SJCRH30 (cell line): ENCODE results near the gene LYSET. TPM values are rescaled to one million over a fixed set of nuclear protein-coding genes. Genes with fewer than 3 reads are reported as not detected.

Experiments used
- DNase-seq, 2 experiments: peaks; one replicate each; pipeline ENCODE4 v3.0.0-alpha.2; 2015 to 2020
- H3K27ac ChIP-seq: fragments of 250-450 bp; sonication (Bioruptor Pico); 2 replicates; pipeline ENCODE4 v1.5.1; 2020; ENCODE audit warnings: mild to moderate bottlenecking, moderate library complexity
- H3K27me3 ChIP-seq: fragments of 250-450 bp; sonication (Bioruptor Pico); 2 replicates; pipeline ENCODE4 v1.5.1; 2020; ENCODE audit warnings: mild to moderate bottlenecking, moderate library complexity
- H3K36me3 ChIP-seq: fragments of 250-450 bp; sonication (Bioruptor Pico); 2 replicates; pipeline ENCODE4 v1.5.1; 2020; ENCODE audit warnings: mild to moderate bottlenecking, moderate library complexity
- H3K4me1 ChIP-seq: fragments of 250-450 bp; sonication (Bioruptor Pico); 2 replicates; pipeline ENCODE4 v1.5.1; 2020; ENCODE audit warnings: mild to moderate bottlenecking, moderate library complexity
- H3K4me3 ChIP-seq: fragments of 250-450 bp; sonication (Bioruptor Pico); 2 replicates; pipeline ENCODE4 v1.5.1; 2020; ENCODE audit warnings: mild to moderate bottlenecking, moderate library complexity
- H3K9me3 ChIP-seq: fragments of 250-450 bp; sonication (Bioruptor Pico); replicated peaks from 2 replicates; pipeline ENCODE4 v1.5.1; 2020; ENCODE audit warnings: mild to moderate bottlenecking, moderate library complexity
- total RNA-seq: library from RNA; depleted of rRNA; stranded (reverse); fragments of >200 nt; shearing (Covaris generic); gene quantifications from 2 replicates; pipeline ENCODE4 v1.2.3, GENCODE V29; 2014

The LYSET gene
- total RNA-seq, 1 experiment from 2014 or later, result 21.9 TPM

DNA sequence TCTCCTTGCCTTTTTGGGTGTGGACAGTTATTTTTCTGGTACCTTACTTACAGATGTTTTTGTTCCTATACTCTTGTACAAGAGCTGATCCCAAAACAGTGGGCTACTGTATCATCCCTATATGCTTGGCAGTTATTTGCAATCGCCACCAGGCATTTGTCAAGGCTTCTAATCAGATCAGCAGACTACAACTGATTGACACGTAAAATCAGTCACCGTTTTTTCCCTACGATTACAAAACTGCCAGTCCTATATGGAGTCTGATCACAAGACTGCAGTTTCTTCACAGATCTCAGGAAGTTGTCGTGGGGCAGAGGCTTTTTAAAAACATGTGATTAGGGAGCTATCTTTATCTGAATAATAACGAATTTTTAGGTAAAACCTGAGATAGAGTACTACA is 1.3 kb downstream of the LYSET start:
- Histone ChIP-seq H3K4me1 (0 out of 2 replicates have a peak, but pooled peaks cover 3% of the 10 kb centered on the region), H3K36me3 (peaks cover 10% of the 10 kb centered on the region; the same call in 1 of the 2 replicates), H3K9me3 (no peaks in the 10 kb centered on the region), H3K27ac (no peak overlapping the region), H3K4me3 (no peak overlapping the region), H3K27me3 (no peaks in the 10 kb centered on the region)
- DNase-seq, result no peak

DNA sequence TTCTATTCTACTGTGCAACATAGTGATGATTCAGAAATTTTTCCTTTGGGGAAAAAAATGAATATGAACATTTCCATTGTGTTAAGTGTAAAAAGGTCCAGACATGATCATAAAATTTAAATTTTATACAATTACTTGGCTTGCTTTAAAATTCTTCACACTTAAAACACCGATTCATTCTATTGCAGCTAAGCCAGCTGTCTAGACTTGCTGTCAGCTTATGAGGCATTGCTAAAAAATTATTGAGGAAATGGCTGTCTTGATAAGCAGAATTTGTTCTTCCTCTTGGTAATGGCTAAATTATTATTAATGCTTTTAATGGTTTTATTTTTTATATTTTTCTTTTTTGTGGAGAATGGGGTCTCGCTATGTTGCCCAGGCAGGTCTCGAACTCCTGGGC is 1.8 kb downstream of the LYSET start:
- peaks cover 10% of the 10 kb centered on the region; the same call in 1 of the 2 replicates for H3K36me3 ChIP-seq
- H3K4me1 ChIP-seq, result 0 out of 2 replicates have a peak, but pooled peaks cover 3% of the 10 kb centered on the region
- no peak overlapping the region for H3K27ac ChIP-seq
- H3K4me3 ChIP-seq, result no peak overlapping the region
- no peaks in the 10 kb centered on the region for H3K9me3 ChIP-seq
- no peaks in the 10 kb centered on the region for H3K27me3 ChIP-seq
- DNase-seq, result no peak

DNA sequence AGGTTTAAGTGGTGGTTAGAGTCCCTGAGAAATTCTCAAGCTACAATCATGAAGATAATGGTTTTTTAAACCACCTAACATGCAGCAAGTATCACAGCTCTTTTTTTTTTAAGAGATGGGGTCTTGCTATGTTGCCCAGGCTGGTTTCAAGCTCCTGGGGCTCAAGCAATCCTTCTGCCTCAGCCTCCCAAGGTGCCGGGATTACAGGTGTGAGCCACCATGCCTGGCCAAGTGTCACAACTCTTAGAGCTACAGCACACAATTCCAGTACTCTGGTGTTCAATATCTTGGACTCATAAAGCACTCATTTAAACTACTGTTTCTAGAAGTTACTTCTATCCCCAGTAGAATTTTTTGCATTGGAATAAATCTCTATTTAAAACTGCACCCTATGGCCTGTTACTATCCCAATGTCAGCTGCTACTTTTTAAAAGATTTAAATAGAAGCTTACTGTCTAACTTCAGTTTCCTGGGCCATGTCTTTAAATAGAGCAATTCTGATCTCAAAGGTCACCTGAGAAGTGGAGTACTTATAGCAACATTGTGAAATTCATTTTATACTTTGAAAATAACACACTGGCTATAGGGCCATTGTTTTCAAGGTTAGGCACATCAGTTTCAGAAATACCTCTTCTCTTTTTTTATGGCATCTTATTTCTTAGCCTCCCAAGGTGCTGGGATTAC is 10.3 kb downstream of the LYSET start:
- DNase-seq, result no peak
- peaks cover 3% of the 10 kb centered on the region; the same call in 1 of the 2 replicates for H3K36me3 ChIP-seq
- H3K4me1 ChIP-seq, result no peaks in the 10 kb centered on the region
- no peak overlapping the region for H3K27ac ChIP-seq
- H3K27me3 ChIP-seq, result no peaks in the 10 kb centered on the region
- no peaks in the 10 kb centered on the region for H3K9me3 ChIP-seq
- H3K4me3 ChIP-seq, result no peak overlapping the region

DNA sequence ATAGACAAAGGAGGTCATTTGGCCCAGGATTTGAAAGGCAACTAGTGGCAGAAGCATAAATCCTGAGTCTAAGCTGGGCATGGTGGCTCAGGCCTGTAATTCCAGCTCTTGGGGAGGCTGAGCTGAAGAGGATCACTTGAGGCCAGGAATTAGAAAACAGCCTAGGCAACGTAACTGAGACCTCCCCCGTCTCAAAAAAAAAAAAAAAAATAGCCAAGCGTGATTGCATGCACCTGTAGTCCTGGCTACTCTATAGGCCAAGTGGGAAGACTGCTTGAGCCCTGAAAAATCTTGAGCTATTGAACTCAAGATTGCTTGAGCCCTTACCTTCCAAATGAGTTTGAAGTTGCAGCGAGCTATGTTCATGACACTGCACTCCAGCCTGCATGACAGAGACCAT is 13.9 kb downstream of the LYSET start:
- no peaks in the 10 kb centered on the region for H3K36me3 ChIP-seq
- H3K9me3 ChIP-seq, result no peaks in the 10 kb centered on the region
- no peaks in the 10 kb centered on the region for H3K4me1 ChIP-seq
- H3K27ac ChIP-seq, result no peak overlapping the region
- DNase-seq, result no peak
- H3K4me3 ChIP-seq, result no peak overlapping the region
- H3K27me3 ChIP-seq, result no peaks in the 10 kb centered on the region

DNA sequence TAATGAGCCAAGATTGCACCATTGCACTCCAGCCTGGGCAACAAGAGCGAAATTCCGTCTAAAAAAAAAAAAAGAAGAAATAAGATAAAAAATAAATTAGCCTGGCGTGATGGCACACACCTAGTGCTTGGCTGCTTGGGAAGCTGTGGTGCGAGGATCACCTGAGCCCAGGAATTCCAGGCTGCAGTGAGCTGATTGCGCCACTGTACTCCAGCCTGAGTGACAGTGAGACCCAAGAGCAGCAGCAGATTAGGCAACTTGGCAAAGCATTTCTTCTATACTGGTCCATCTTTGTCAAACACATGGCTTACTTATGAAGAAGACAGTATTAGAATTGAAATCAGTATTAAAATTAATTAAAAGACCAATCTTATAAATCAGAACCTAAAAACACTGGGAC is 15.4 kb downstream of the LYSET start:
- H3K27me3 ChIP-seq, result no peaks in the 10 kb centered on the region

DNA sequence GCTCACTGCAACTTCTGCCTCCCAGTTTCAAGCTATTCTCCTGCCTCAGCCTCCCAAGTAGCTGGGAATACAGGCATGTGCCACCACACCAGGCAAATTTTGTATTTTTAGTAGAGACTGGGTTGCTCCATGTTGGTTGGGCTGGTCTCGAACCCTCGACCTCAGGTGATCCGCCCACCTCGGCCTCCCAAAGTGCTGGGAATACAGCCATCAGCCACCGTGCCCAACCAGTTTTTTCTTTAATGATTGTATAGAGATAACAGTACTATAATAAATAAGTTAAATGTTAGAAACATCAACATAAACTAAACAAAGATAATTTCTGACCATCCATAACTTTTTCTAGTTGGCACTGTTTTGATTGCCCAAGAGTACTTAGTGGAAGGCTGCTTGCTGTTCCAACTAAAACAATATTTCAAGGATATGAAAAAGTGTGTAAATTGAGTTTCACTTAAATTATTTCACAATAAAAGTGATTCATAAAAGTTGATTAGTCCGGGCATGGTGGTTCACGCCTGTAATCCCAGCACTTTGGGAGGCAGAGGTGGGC is 16.1 kb downstream of the LYSET start:
- H3K4me1 ChIP-seq, result no peaks in the 10 kb centered on the region
- no peak for DNase-seq
- H3K27me3 ChIP-seq, result no peaks in the 10 kb centered on the region
- no peak overlapping the region for H3K4me3 ChIP-seq
- 0 out of 2 replicates have a peak, but pooled peaks cover 2% of the 10 kb centered on the region for H3K36me3 ChIP-seq
- no peak overlapping the region for H3K27ac ChIP-seq
- no peaks in the 10 kb centered on the region for H3K9me3 ChIP-seq

More for the DNA sequence above, 15.4 kb downstream of the LYSET start:
- Histone ChIP-seq H3K4me1 (no peaks in the 10 kb centered on the region), H3K9me3 (no peaks in the 10 kb centered on the region), H3K36me3 (0 out of 2 replicates have a peak, but pooled peaks cover 2% of the 10 kb centered on the region), H3K4me3 (no peak overlapping the region), H3K27ac (no peak overlapping the region)
- DNase-seq, result no peak

DNA sequence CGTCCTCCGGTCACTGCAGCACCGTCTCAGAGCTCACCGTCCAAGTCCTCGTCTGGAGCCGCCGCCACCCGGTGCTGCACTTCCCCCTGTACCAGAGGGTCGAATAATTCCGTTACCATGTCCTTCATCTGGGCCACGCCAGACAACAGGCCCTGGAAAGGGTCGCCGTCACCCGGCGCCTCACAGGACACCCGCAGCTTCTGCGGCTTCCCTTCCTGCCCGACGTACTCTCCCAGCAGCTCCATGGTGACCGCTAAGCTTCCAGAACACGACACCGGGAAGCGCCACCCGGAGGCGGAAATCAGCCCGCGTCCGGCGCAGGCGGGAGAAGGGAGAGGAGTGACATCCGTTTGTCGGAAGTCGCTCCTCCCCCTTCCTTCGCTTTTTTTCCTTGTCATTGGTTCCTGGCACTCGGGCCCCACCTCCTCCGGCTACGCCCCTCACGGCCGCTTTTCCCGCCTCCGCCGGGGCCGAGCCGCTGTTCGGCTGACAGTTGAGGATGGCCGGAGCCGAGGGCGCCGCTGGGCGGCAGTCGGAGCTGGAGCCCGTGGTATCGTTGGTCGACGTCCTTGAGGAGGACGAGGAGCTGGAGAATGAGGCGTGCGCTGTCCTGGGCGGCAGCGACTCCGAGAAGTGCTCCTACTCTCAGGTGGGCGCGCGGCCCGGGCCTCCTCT is 21.8 kb downstream of the LYSET start, which contains the start of the genes GON7 and UBR7:
Gene GON7, minus strand, starts transcription at position 273 of the 675 bp plus-strand sequence. Its CDS starts 28 bp downstream, at position 245.
Gene UBR7, plus strand, starts transcription at position 464 of the 675 bp plus-strand sequence. Its CDS starts 36 bp downstream, at position 500.
- no peaks in the 10 kb centered on the region for H3K4me1 ChIP-seq
- peak within 1 kb of the TSS; percentile 71 for H3K27ac ChIP-seq
- no peaks in the 10 kb centered on the region for H3K9me3 ChIP-seq
- H3K36me3 ChIP-seq, result peaks cover 6% of the 10 kb centered on the region
- peak within 1 kb of the TSS; percentile 79 for H3K4me3 ChIP-seq
- H3K27me3 ChIP-seq, result no peaks in the 10 kb centered on the region
- peak; percentile 97 for DNase-seq

DNA sequence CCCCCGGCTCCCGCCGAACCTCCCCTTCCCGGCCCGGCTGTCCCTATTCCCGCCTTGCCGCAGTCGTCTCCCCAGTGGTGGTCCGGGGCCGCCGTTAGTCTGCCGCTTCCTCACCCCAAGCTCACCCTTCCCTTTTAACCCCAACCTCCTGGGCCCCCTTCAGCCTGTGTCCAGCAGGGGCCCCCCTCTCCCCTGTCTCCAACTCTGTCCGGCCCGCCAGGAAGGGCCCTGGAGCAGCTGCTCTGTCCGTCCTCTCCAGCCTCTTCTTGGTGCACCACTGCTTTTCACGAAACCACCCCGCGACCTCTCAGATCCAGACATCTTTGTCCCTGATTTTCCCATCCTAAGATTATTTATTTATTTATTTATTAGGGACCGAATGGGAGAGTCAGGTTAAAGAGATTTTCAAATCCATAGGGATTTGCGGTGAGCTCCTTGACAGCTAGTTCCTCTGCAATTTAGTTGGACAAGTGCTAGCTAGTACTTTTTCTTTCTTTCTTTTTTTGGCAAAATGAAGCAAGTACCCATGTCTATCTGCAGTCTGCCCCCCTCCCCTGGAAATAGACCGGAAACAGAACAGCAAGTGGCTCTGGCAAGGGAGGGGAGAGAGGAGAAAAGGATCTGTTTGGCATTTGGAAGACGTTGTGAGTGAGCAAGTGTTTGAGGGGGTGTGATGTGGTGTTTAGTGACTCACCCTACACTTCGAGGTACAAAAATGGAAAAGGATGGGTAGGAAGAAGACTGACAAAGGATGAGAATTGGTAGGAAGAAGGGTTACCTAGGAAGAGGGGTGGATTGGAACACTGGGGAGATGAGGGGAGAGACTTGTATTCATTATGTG is 22.6 kb downstream of the LYSET start:
- no peaks in the 10 kb centered on the region for H3K9me3 ChIP-seq
- peak overlapping the region; percentile 71 for H3K27ac ChIP-seq
- no peaks in the 10 kb centered on the region for H3K4me1 ChIP-seq
- no peaks in the 10 kb centered on the region for H3K27me3 ChIP-seq
- DNase-seq, result peak; percentile 78 to 79
- H3K36me3 ChIP-seq, result peaks cover 10% of the 10 kb centered on the region
- H3K4me3 ChIP-seq, result peak overlapping the region; percentile 79

DNA sequence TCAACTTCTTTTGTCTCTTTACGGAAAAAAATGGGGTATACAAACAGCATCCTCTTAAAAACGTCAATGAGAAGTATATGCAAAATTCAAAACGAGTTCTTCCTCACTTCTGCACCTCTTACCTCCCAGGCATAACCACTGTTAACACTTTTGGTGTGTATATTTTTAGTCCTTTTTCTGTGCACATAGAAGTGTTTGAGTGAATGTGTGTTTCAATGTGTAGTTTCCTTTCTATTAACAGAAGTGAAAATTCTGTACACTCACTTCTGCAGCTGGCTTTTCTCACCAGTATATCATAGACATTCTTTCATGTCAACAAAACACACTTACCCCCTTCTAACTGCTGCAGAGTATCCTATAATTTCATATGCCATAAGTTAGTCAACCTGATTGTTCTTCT is 27.3 kb downstream of the LYSET start:
- Histone ChIP-seq H3K36me3 (peaks cover 32% of the 10 kb centered on the region), H3K4me3 (no peak overlapping the region), H3K4me1 (no peaks in the 10 kb centered on the region), H3K27ac (no peak overlapping the region), H3K9me3 (no peaks in the 10 kb centered on the region), H3K27me3 (no peaks in the 10 kb centered on the region)
- DNase-seq, result no peak

DNA sequence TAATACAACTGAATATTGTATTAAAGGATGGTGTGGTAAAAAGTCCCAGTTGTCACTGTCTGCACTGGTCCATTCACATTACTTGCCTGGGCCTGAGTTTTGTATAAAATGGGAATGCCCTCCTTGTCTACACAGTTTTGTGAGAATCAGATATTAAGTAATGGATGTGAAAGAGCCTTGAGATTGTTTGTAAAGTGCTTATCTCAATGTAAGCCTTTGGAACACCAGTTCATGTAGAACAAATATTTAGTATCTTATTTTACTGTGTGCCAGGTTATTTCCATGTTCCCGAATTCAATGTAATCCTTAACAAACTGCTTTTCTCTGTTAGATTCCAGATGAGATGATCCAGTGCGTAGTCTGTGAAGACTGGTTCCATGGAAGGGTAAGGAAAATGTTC is 29.5 kb downstream of the LYSET start:
- peaks cover 44% of the 10 kb centered on the region for H3K36me3 ChIP-seq
- H3K4me3 ChIP-seq, result no peak overlapping the region
- no peak overlapping the region for H3K27ac ChIP-seq
- H3K27me3 ChIP-seq, result no peaks in the 10 kb centered on the region
- H3K9me3 ChIP-seq, result no peaks in the 10 kb centered on the region
- no peak for DNase-seq
- no peaks in the 10 kb centered on the region for H3K4me1 ChIP-seq

DNA sequence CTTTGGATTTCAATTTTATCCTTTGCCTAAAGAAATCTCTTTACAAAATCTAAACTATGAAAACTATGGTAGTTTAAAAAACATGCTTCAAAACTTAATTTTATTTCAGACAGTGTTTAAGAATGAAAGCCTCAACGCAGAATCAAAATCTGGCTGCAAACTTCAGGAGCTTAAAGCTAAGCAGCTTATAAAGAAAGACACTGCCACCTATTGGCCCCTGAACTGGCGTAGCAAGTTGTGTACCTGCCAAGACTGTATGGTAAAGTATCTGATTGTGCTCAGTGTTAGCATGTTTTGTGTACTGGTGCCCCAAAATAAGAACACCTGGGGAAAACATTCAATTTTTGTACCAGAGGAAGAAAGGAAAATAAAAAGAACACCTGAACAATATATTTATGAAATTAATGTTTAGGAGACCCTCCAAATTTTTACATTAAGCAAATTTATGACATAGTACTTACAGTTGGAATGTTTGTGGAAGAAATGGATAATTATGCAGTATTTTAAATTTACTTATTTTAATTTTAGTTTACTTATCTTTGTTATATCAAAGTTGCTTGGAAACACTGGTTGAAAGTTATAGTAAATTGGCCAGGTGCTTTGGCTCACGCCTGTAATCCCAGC is 34.1 kb downstream of the LYSET start:
- no peak overlapping the region for H3K4me3 ChIP-seq
- H3K27ac ChIP-seq, result no peak overlapping the region
- peaks cover 44% of the 10 kb centered on the region for H3K36me3 ChIP-seq
- H3K9me3 ChIP-seq, result no peaks in the 10 kb centered on the region
- peak; percentile 38 to 59 for DNase-seq
- H3K27me3 ChIP-seq, result no peaks in the 10 kb centered on the region
- H3K4me1 ChIP-seq, result no peaks in the 10 kb centered on the region

DNA sequence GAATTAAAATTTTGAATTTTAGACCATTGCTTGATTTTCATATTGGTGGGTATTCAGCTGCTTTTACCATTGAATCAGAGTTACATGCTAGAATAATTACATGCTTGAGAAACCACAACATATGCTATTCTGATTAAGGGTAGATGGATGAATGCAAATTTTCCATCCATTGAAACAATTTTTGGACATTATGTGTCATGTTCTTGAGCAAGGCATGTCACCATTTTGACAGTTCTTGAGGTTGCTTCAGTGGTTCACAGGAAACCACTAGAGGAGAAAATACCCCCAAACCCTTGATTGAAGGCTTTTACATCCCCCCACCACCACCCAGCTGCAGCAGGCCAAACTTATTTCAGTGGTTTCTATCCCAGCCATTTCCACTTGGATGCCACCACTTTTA is 35.4 kb downstream of the LYSET start:
- H3K27ac ChIP-seq, result no peak overlapping the region
- no peaks in the 10 kb centered on the region for H3K4me1 ChIP-seq
- H3K27me3 ChIP-seq, result no peaks in the 10 kb centered on the region
- DNase-seq, result no peak
- peaks cover 39% of the 10 kb centered on the region for H3K36me3 ChIP-seq
- no peaks in the 10 kb centered on the region for H3K9me3 ChIP-seq
- H3K4me3 ChIP-seq, result no peak overlapping the region

DNA sequence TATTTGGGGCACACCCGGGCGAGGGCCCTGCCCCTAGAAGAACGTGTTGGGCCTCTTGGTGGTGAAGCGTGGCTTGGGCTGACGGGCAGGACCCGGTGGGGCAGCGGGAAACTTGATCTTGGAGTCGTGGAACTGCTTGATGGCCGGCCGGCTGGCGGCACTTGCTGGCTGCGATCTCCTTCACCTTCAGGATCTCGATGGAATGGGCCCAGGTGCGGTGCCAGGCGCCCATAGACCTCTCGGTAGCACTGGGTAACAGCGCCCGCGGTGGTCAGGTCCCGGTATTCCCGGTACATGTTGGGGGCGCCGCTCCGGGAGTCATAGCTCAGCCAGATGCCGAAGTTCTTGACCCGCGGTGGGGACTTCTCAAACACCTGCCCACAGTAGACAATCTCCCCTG is 38.4 kb downstream of the LYSET start:
- Histone ChIP-seq H3K36me3 (peaks cover 31% of the 10 kb centered on the region), H3K4me1 (no peaks in the 10 kb centered on the region), H3K27ac (no peak overlapping the region)

DNA sequence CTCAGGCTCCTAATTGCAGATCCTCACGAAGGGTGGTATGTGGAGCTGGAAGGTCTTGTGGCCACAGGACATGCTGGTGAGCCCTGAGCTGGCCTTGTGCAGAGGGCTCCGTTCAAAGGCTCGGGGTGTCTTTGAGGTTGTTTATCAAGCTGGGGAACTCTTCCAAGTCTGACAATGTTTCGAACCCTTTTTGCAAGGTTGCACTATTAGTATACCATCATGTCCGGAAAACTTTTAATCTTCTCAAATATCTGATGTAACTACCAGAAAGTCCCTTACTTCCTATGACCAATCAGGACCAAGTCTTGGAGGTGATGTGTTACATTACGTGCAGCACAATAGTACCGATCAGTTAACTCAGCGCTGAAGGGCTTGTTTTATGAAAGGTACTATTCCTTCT is 43.4 kb downstream of the LYSET start:
- Histone ChIP-seq H3K36me3 (peaks cover 12% of the 10 kb centered on the region), H3K9me3 (no peaks in the 10 kb centered on the region)

More for the DNA sequence above, 38.4 kb downstream of the LYSET start:
- H3K27me3 ChIP-seq, result no peaks in the 10 kb centered on the region
- no peak overlapping the region for H3K4me3 ChIP-seq
- DNase-seq, result no peak
- no peaks in the 10 kb centered on the region for H3K9me3 ChIP-seq

More for the DNA sequence above, 43.4 kb downstream of the LYSET start:
- Histone ChIP-seq H3K27me3 (no peaks in the 10 kb centered on the region), H3K4me3 (no peak overlapping the region), H3K4me1 (no peaks in the 10 kb centered on the region), H3K27ac (no peak overlapping the region)
- no peak for DNase-seq
